Calu3 (cell line): ENCODE data around the gene FFAR2. TPM values are rescaled to one million over a fixed set of nuclear protein-coding genes. Genes with fewer than 3 reads are reported as not detected.
A peak's percentile ranks its signal among the peaks of the same experiment; 100 is the strongest.

ENCODE experiments used
- BruUV-seq: library from RNA; stranded (reverse); fragments of 400-500 nt; replicated peaks from 2 replicates; lab custom pipeline; 2021; lab: Mats Ljungman, UMichigan
- CTCF ChIA-PET: fragments of 300-600 bp; sonication (Branson Sonifier 250); formaldehyde crosslinking; loops from one replicate; lab custom pipeline; 2022; ENCODE audit warnings: antibody characterized with exemption; lab: Charles Lee
- DNase-seq: peaks from one replicate; pipeline ENCODE4 v3.0.0; 2022
- H3K27ac Mint-ChIP-seq: one replicate; pipeline ENCODE4 v1.8.0; 2022; ENCODE audit warnings: mixed read lengths; ENCODE audit not compliant: unreplicated experiment
- H3K27me3 Mint-ChIP-seq: one replicate; pipeline ENCODE4 v1.8.0; 2022; ENCODE audit warnings: mixed read lengths; ENCODE audit not compliant: unreplicated experiment
- H3K36me3 Mint-ChIP-seq: one replicate; pipeline ENCODE4 v1.8.0; 2022; ENCODE audit warnings: mild to moderate bottlenecking, moderate library complexity, mixed read lengths; ENCODE audit not compliant: insufficient read depth, unreplicated experiment
- H3K4me1 Mint-ChIP-seq: one replicate; pipeline ENCODE4 v1.8.0; 2022; ENCODE audit warnings: mild to moderate bottlenecking, low read depth, mixed read lengths; ENCODE audit not compliant: unreplicated experiment
- H3K4me3 Mint-ChIP-seq: one replicate; pipeline ENCODE4 v1.8.0; 2022; ENCODE audit warnings: mild to moderate bottlenecking, low read depth, moderate library complexity, mixed read lengths; ENCODE audit not compliant: unreplicated experiment
- H3K9me3 Mint-ChIP-seq: one replicate; pipeline ENCODE4 v1.8.0; 2022; ENCODE audit warnings: low read depth, mixed read lengths; ENCODE audit not compliant: unreplicated experiment
- CTCF ChIP-seq: fragments of 200-600 bp; IDR thresholded peaks from one replicate; pipeline ENCODE4 v1.8.0; 2022; ENCODE audit warnings: antibody characterized with exemption; ENCODE audit not compliant: unreplicated experiment
- intact Hi-C: fragments of 100-400 bp; cut with micrococcal nuclease; formaldehyde crosslinking; loops from one replicate; pipeline ENCODE4 v1.10.0; 2022; ENCODE audit not compliant: unreplicated experiment
- total RNA-seq: library from RNA; stranded (reverse); gene quantifications from 2 replicates; pipeline ENCODE4 v1.2.3, GENCODE V29; 2022

Gene FFAR2
- total RNA-seq, 1 experiment from 2014 or later, result not detected

GRCh38 chr19:35490364-35490763, 42.3 kb downstream of the FFAR2 start, which contains the start of gene KRTDAP:
KRTDAP (minus strand) TSS chr19:35490464; CDS start chr19:35490442, 22 bp downstream.
- BruUV-seq, result no TSS peak
- Mint-ChIP-seq H3K4me3 (no peak within 1 kb of the TSS), H3K27me3 (peaks cover 88% of the 10 kb centered on the region), H3K27ac (no peak within 1 kb of the TSS), H3K4me1 (no peaks in the 10 kb centered on the region), H3K9me3 (no peaks in the 10 kb centered on the region), H3K36me3 (no peaks in the 10 kb centered on the region)
- intact Hi-C loops, result no loop called here
- CTCF ChIA-PET, result interaction anchor here (0.7 kb wide), 1 partner anchor 792 kb away, joined by 4 read pairs; no protein-coding TSS in a partner anchor
- no peak for TF ChIP-seq CTCF
- DNase-seq, result no peak

GRCh38 chr19:35491836-35492360, 43.8 kb downstream of the FFAR2 start:
- TF ChIP-seq CTCF, result no peak
- intact Hi-C loops, result no loop called here
- DNase-seq, result peak; percentile 36
- Mint-ChIP-seq H3K9me3 (no peaks in the 10 kb centered on the region), H3K27ac (no peak overlapping the region), H3K4me3 (no peak overlapping the region), H3K36me3 (peaks cover under 1% of the 10 kb centered on the region), H3K27me3 (peaks cover 73% of the 10 kb centered on the region), H3K4me1 (no peaks in the 10 kb centered on the region)
- CTCF ChIA-PET, result interaction anchor here (0.6 to 1.0 kb wide), 2 partner anchors 14 to 464 kb away, joined by 3 to 6 read pairs; no protein-coding TSS in a partner anchor
- no TSS peak for BruUV-seq

- Mint-ChIP-seq H3K9me3 (no peaks in the 10 kb centered on the region), H3K4me1 (no peaks in the 10 kb centered on the region), H3K27ac (no peak overlapping the region), H3K27me3 (peaks cover 52% of the 10 kb centered on the region), H3K4me3 (no peak overlapping the region), H3K36me3 (peaks cover 9% of the 10 kb centered on the region)
- no peak for DNase-seq
- CTCF ChIA-PET, result no interaction called here
- intact Hi-C loops, result no loop called here
- no TSS peak for BruUV-seq
- no peak for TF ChIP-seq CTCF
Measured at GRCh38 chr19:35493971-35494370, 45.9 kb downstream of the FFAR2 start.

GRCh38 chr19:35495107-35496064, 47.3 kb downstream of the FFAR2 start:
- peaks cover 38% of the 10 kb centered on the region for H3K27me3 Mint-ChIP-seq
- peak; percentile 99 for TF ChIP-seq CTCF
- no peaks in the 10 kb centered on the region for H3K9me3 Mint-ChIP-seq
- no peaks in the 10 kb centered on the region for H3K4me1 Mint-ChIP-seq
- intact Hi-C loops, result loop anchor here (1.0 kb wide), 1 partner anchor 143 kb away; no protein-coding TSS in a partner anchor
- no TSS peak for BruUV-seq
- H3K36me3 Mint-ChIP-seq, result peaks cover 21% of the 10 kb centered on the region
- no peak overlapping the region for H3K27ac Mint-ChIP-seq
- DNase-seq, result peak; percentile 79
- CTCF ChIA-PET, result interaction anchor here (0.6 to 1.5 kb wide), 18 partner anchors 9 to 225 kb away, joined by 3 to 25 read pairs (median 4); partner anchors contain the start of gene FFAR3
- H3K4me3 Mint-ChIP-seq, result peak overlapping the region; percentile 22
